ENCODE data around the gene CP. TPM values are rescaled to one million over a fixed set of nuclear protein-coding genes. Genes with fewer than 3 reads are reported as not detected.

Gene CP
- total RNA-seq, 1 donor from 2014 or later, result not detected

GRCh38 chr3:149129326-149130205, 92.1 kb downstream of the CP start, which contains the start of gene HPS3:
HPS3 (plus strand) TSS chr3:149129638; CDS start chr3:149129724, 86 bp downstream.
- DNase-seq (ENCODE audit: low spot score in 2 of 2) (peak; percentile 92 to 94), FAIRE-seq (no peak)

DNA sequence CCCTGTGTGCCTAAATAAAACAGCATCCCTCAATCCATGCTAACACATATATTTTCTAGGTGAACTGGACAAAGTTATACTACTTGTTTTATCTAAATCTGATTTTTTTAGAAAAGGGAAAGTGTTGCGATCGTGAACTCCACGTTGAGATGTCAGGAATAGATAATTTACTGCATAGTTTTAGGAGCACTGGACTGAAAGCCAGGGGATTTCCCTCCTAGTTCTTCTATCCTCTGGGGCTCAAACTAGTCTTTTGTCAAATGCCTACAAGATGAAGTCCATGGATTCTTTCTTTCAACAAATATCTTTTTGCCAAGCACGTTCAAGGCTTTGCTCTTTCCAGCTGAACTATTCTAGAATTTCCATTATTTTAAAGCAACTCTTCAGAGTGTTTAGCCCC, 92.8 kb downstream of the CP start:
- FAIRE-seq (no peak), DNase-seq (ENCODE audit: low spot score in 2 of 2) (no peak)

DNA sequence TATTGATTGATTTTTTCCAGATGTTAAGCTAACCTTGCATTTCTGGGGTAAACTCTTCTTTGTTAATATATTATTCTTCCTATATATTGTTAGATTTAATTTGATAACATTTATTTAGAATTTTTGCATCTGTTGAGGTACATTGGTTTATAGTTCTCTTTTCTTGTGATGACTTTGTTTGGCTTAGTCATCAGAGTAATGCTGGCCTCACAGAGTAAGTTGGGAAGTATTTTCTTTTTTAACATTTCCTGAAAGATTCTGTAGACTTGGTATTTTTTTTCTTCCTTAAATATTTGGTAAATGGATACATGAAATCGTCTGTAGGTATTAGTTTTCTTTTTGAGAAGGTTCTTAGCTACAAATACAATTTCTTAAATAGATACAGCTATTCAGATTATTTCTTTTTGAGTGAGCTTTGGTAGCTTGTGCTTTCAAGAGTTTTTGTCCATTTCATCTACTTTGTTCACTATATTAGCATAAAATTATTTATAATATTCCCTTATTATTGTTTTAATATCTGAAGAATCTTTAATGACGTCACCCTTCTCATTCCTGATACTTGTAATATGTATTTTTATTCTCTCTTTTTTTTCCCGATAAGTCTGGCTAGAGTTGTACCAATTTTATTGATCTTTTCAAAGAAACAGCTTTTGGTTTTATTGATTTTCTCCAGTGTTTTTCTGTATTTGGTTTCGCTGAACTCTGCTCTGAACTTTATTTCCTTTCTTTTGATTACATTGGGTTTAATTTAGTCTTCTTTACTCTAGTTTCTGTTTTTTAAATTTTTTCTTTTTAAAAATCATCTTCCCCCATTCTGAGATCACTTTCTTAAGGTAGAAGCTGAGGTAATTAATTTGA, 98.7 kb downstream of the CP start:
- DNase-seq (ENCODE audit: low spot score in 2 of 2), result no peak
- FAIRE-seq, result no peak

Other genes starting within 250 kb of the CP start
- 6.9 TPM for gene GYG1, start 230.3 kb downstream of the CP start, total RNA-seq
- 117 TPM for gene HLTF, start 135.3 kb downstream of the CP start, total RNA-seq
- gene HPS3, start 92.2 kb downstream of the CP start, total RNA-seq, result 22.0 TPM
- 3.7 TPM for gene TM4SF18, start 111.8 kb upstream of the CP start, total RNA-seq
- 15.1 TPM for gene TM4SF1, start 155.8 kb upstream of the CP start, total RNA-seq